NCI-H526 (cell line): Measurements from ENCODE around the gene UNG.

Experiments used
- DNase-seq, 2 experiments: peaks; one replicate each; lab custom pipeline; 2025; lab: John Stamatoyannopoulos, UW

The UNG gene

DNA sequence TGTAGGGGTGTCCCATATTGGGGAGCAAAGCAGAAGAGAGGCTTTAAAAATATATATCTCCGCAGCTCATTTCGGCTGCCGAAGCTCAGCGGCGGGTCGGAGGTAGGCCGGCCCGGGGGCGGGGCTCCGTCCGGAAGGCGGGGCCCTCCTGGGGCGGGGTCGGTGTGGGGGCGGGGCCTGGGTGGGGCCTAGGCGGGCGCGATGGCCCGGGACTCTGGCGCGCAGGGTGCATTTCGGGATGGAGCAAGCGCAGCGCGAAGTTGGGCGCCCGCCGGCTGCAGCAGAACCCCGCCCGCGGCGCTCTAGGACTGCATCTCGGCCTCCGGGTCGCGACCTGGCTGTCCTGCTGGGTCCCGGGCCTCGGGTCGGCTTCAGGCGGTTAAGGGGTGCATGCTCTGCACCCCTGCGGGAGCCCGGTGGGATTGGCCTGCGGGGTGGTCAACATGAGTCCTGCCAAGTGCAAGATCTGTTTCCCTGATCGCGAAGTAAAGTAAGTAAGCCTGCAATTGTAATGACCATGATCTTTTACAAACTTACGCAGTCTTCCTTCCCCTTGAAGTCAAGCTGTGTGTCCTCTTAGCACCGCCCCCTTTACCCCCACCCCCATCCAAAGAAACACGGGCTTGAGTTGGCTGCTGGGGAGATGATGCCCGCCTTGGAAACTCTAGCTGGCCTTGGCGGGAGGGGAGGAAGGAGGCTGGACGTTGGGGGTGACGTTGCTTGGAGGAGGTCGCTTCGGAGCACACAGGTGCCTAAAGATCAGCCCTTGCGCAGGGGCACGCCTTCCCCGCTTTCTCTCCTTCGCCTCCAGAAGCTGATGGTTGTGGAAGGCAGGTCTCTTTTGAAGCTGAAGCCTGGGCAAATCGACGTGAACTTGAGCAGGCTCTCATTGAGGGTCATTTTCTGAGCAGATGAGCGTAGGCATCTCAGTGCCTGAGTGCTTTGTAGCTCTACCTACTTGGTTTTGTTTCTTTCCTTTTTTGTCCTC lies 57.3 kb downstream of the UNG start:
- peak; percentile 46 to 77 for DNase-seq

DNA sequence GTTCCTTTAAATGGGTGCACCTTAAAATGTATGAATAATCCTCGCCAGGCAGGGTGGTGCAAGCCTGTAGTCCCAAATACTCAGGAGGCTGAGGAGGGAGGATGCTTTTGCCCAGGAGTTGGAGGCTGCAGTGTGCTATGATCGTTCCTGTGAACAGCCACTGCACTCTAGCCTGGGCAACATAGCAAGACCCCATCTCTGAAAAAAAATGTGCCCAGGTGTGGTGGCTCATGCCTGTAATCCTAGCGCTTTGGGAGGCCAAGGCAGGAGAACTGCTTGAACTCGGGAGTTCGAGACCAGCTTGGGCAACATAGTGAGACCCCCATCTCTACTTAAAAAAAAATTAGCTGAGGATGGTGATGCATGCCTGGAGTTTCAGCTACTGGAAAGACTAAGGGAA lies 58.6 kb downstream of the UNG start:
- DNase-seq, result no peak

DNA sequence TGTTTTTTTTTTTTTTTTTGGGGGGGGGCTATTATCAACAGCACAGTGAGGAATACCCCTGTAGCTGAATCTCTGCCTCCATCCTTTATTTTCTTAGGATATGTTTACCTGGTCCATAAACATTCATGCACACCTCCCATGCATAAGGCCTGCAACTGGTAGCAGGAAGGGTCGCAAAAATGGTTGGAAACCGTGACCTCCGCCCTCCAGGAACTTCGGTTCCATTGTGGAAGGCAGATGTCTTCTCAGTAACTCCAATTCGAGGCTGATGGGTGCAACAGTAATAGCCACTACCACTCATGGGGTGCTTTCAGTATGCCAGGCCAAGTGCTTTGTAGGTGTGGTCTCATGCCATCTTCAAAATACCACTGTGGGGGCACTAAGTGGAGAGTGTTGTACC lies 59.2 kb downstream of the UNG start:
- no peak for DNase-seq

DNA sequence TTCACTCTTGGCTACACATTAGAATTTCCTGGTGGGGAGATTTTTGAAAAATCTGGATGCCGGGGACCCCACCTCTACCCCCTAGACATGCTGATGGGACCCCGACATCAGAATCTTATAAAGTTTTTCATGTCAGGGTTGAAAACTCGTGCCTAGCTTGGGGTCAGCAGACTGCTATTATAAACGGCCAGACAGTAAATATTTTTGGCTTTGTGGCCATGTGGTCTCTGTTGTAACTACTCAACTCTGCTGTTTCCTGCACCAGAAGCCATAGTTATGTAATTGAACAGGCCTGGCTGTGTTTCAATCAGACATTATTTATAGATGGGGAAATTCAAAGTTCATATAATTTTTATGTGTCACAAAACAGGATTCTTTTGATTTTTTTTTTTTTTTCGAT lies 60.6 kb downstream of the UNG start:
- DNase-seq, result no peak

DNA sequence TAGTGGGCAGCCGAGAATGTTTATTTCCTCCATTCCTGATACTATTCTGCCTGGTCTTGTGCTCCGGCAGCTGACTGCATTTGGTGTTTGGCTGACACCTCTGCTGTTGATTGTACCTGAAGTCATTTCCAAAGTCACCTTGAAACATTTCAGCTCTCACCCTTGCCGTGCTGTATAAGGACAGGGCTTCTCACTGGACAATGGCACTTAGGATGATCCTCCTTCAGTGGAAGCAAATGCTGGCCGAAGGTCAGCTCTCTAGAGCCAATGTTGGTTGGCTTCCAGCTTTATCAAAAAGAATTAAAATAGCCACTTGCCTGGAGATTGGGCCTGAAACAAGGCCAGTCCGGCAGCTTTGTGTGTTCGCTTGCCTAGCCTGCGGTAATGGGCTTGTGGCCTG lies 63.0 kb downstream of the UNG start:
- DNase-seq, result no peak
